GM18508 (cell line): ENCODE data around the gene CALHM2.
"Not testable (repeated sequence)": the region's sequence is repeated elsewhere in the genome, so short reads cannot be mapped to it uniquely, and the experiment has no call there.

ENCODE experiments used
- ATAC-seq: cut with Tn5 transposase; IDR thresholded peaks from one replicate; pipeline ENCODE4 v1.9.1; 2021; ENCODE audit warnings: moderate number of reproducible peaks; ENCODE audit not compliant: insufficient read depth, unreplicated experiment

The CALHM2 gene

GRCh38 chr10:103423748-103424147 lies 28.4 kb downstream of the CALHM2 start:
- no peak for ATAC-seq

GRCh38 chr10:103419101-103419500 lies 33.1 kb downstream of the CALHM2 start:
- ATAC-seq = no peak

GRCh38 chr10:103417601-103418000 lies 34.6 kb downstream of the CALHM2 start:
- no peak for ATAC-seq

DNA sequence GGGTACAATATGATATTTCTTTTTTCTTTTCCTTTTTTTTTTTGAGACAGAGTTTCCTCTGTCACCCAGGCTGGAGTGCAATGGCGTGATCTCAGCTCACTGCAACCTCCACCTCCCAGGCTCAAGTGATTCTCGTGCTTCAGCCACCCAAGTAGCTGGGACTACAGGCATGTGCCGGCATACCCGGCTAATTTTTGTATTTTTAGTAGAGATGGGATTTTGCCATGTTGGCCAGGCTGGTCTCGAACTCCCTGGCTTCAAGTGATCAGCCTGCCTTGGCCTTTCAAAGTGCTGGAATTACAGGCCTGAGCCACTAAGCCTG lies 35.1 kb downstream of the CALHM2 start:
- not testable (repeated sequence) for ATAC-seq

DNA sequence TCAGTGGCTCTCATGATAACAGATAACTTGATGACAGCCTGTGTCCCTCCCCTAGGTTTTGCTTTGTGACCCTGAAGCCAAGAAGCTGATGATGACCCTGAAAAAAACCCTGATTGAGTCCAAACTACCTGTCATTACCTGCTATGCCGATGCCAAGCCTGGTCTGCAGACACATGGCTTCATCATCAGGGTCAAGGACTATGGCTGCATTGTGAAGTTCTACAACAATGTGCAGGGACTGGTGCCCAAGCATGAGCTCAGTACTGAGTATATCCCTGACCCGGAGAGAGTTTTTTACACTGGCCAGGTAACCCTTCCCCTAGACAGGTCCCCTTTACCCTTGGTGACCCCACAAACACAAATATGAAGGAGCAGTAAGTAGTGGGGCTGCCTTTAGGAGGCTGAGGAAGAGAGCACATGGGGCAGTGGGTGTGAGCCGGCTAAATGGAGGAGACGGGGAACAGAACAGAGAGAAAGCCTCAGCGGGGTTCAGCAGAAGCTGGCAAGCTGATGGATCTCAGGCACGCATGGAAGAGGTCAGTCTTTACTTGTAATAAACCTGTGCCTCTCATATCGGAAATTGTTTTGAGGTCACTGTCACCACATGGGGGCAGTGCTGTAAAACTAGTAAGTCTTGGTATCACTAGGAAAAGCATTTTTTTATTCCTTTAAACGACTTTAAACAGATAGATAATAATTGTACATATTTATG lies 35.6 kb downstream of the CALHM2 start:
- ATAC-seq = no peak

DNA sequence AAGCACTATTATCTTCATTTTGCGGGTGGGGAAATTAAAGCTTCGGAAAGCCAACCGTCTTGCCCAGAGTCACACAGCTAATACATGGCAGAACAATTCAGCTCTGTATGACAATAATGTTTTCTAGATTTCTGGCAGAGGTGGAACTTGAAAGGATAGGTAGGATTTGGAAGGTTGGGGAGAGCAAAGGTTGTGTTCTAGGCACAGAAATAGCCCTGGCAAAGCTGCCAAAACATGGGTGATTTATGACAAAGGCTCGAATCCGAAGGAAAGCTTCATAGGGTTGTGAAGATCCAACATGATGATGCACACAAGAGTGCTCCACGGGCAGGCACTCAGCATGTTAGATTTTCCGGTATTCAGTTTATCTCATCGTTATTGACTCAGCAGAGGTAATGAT lies 36.6 kb downstream of the CALHM2 start:
- ATAC-seq = no peak

DNA sequence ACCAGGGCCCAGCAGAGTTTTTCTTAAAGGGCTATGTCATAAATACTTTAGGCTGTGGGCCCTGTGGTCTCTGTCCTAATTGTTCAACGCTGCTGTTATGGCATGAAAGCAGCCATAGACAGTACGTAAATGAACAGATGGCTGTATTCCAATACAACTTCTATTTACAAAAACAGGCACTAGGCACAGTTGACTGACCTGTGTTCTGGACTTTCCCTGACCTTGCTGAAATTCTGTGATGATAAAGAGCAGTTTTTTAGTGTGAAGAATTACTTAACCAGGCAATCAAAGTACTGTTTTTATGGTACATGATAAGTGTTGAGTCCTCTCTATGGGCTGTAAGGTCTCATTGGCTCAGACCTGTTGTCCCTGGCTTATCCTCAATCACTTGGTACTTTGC lies 38.6 kb downstream of the CALHM2 start:
- no peak for ATAC-seq

DNA sequence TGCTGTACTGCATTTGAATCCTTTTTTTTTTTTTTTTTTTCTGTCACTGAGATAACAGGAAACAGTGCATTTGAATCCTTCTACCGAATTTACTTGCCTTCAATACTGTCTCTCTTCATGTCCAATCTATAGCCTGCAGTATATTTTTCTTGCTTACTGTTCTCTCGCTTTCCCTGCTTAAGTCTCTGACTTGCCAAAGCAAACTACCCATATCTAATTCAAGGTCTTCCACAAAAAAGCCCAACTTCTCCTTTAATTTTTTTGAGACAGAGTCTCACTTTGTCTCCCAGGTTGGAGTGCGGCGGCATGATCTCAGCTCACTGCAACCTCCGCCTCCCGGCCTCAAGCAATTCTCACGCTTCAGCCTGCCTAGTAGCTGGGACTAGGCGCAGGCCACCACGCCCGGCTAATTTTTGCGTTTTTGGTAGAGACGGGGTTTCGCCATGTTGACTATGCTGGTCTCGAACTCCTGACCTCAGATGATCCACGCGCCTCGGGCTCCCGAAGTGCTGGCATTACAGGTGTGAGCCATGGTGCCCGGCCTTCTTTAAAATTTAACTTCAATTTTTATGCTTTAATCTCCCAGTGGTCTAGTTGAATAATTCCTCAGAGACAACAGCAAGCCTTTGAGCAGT lies 54.9 kb downstream of the CALHM2 start:
- no peak for ATAC-seq

DNA sequence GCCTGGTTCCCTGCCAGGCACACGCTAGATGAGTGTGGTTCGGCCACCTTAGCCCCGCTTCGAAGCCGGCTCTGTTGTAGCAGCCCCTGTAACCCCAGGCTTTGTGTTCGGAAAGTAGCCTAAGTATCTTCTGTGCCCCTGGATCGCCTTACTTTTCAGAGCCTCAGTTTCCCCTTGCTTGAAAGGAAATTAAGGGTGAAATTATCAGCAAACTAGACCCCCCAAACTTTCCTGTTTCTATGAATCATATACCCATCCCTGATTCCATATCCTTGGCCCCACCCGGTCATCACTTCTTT lies 55.4 kb downstream of the CALHM2 start:
- no peak for ATAC-seq
